ENCODE data around the gene ZNF112. TPM values are rescaled to one million over a fixed set of nuclear protein-coding genes. Genes with fewer than 3 reads are reported as not detected.

The ZNF112 gene
- total RNA-seq, 6 experiments from 2014 or later: 0.86 to 1.7 (median 1.1) TPM

GRCh38 chr19:44282846-44283245, 73.6 kb downstream of the ZNF112 start:
- TF ChIP-seq POLR2A (IDR thresholded peaks at IDR 0.05): no peak
- no peak for TF ChIP-seq CTCF (IDR thresholded peaks at IDR 0.05)
- WGBS (ENCODE audit: insufficient coverage, low coverage, low lambda C conversion rate, missing lambda C conversion rate): 95% methylated on average over 3 of the region's 3 CpGs

GRCh38 chr19:44280916-44281315, 75.6 kb downstream of the ZNF112 start:
- Histone ChIP-seq H3K27ac (no peak overlapping the region), H3K4me3 (no peak overlapping the region), H3K4me1 (no peaks in the 10 kb centered on the region), H3K36me3 (no peaks in the 10 kb centered on the region), H3K9me3 (peaks cover 0 to 29% (median 0%) of the 10 kb centered on the region in 4 donors), H3K27me3 (no peaks in the 10 kb centered on the region)
- intact Hi-C loops (cut with DNase I): no loop called here
- ATAC-seq (no peak), DNase-seq (no peak)
- WGBS (ENCODE audit: insufficient coverage, low coverage, low lambda C conversion rate, missing lambda C conversion rate): 91% methylated on average over 9 of the region's 10 CpGs
- TF ChIP-seq POLR2A (IDR thresholded peaks at IDR 0.05) (no peak), CTCF (IDR thresholded peaks at IDR 0.05) (no peak)

More at GRCh38 chr19:44282846-44283245, 73.6 kb downstream of the ZNF112 start:
- intact Hi-C loops (cut with DNase I): no loop called here
- ATAC-seq (no peak), DNase-seq (no peak)
- peaks cover 0 to 35% (median 0%) of the 10 kb centered on the region in 4 donors for H3K9me3 ChIP-seq
- no peak overlapping the region for H3K4me3 ChIP-seq
- H3K27ac ChIP-seq: no peak overlapping the region
- H3K4me1 ChIP-seq: no peaks in the 10 kb centered on the region
- peaks cover 0 to 7% (median 4%) of the 10 kb centered on the region in 4 donors for H3K36me3 ChIP-seq
- no peaks in the 10 kb centered on the region for H3K27me3 ChIP-seq

- intact Hi-C loops (cut with DNase I): no loop called here
- WGBS (ENCODE audit: insufficient coverage, low coverage, low lambda C conversion rate, missing lambda C conversion rate): 91% methylated on average over 4 of the region's 4 CpGs
- Histone ChIP-seq H3K27ac (no peak overlapping the region), H3K27me3 (no peaks in the 10 kb centered on the region), H3K4me3 (no peak overlapping the region), H3K4me1 (no peaks in the 10 kb centered on the region), H3K36me3 (no peaks in the 10 kb centered on the region), H3K9me3 (peaks cover 0 to 26% (median 0%) of the 10 kb centered on the region in 4 donors)
- no peak for DNase-seq
- ATAC-seq: no peak
- TF ChIP-seq POLR2A (IDR thresholded peaks at IDR 0.05) (no peak), CTCF (IDR thresholded peaks at IDR 0.05) (no peak)
Measured at GRCh38 chr19:44278181-44278690, 78.2 kb downstream of the ZNF112 start.

- no peak for DNase-seq
- WGBS (ENCODE audit: insufficient coverage, low coverage, low lambda C conversion rate, missing lambda C conversion rate): 60% methylated on average over 1 of the region's 1 CpG
- intact Hi-C loops (cut with DNase I): no loop called here
- no peaks in the 10 kb centered on the region for H3K27me3 ChIP-seq
- TF ChIP-seq CTCF (IDR thresholded peaks at IDR 0.05) (no peak), POLR2A (IDR thresholded peaks at IDR 0.05) (no peak)
- H3K4me1 ChIP-seq: no peaks in the 10 kb centered on the region
- peaks cover 0 to 26% (median 0%) of the 10 kb centered on the region in 4 donors for H3K9me3 ChIP-seq
- H3K4me3 ChIP-seq: no peak overlapping the region
- H3K36me3 ChIP-seq: no peaks in the 10 kb centered on the region
- H3K27ac ChIP-seq: no peak overlapping the region
- ATAC-seq: no peak
Measured at GRCh38 chr19:44277331-44277730, 79.1 kb downstream of the ZNF112 start.

Small RNA genes lying within 50 kb of the gene (small RNA-seq; reads per million reads assigned to genes)
- 0 reads per million in 2 experiments for gene NDUFA3P1

Other genes with a start within 250 kb of the ZNF112 start
- 1 to 10 TPM in 5 of 6 experiments, under 1 TPM in 1; 0.74 to 2.2 (median 1.8) TPM for gene ZNF225, start 243.3 kb downstream of the ZNF112 start, total RNA-seq
- gene ZNF234, start 215.1 kb downstream of the ZNF112 start, total RNA-seq: 1 to 10 TPM; 2.4 to 5.6 (median 3.5) TPM
- gene ZNF226, start 191.6 kb downstream of the ZNF112 start, total RNA-seq: 10 to 100 TPM in 1 of 6 experiments, 1 to 10 TPM in 5; 5.2 to 10.7 (median 8.1) TPM
- gene ZNF227, start 144.1 kb downstream of the ZNF112 start, total RNA-seq: 1 to 10 TPM; 4.5 to 8.5 (median 6.8) TPM
- not detected for gene ZNF233, start 96.8 kb downstream of the ZNF112 start, total RNA-seq
- gene ZNF235, start 51.7 kb downstream of the ZNF112 start, total RNA-seq: 1 to 10 TPM; 1.3 to 2.7 (median 1.9) TPM
- gene ZNF285, start 44.9 kb upstream of the ZNF112 start, total RNA-seq: 1 to 10 TPM in 2 of 6 experiments, under 1 TPM in 4; 0.37 to 1.6 (median 0.90) TPM
- 1 to 10 TPM in 3 of 6 experiments, under 1 TPM in 3; 0.50 to 2.3 (median 0.93) TPM for gene ZNF229, start 91.8 kb upstream of the ZNF112 start, total RNA-seq
- gene ZNF180, start 143.8 kb upstream of the ZNF112 start, total RNA-seq: 1 to 10 TPM; 2.4 to 4.1 (median 3.3) TPM
- gene CEACAM20, start 173.0 kb upstream of the ZNF112 start, total RNA-seq: under 1 TPM in 3 of 6 experiments, not detected in 3; 0.14 to 0.31 (median 0.16) TPM

Data from right lobe of liver (tissue), 6 donors.